Stimulated activated CD4-positive, alpha-beta T cell treated with anti-CD3 and anti-CD28 coated beads, Interleukin-4, amount 100 ng/mL, for 4 hours (primary cell): ENCODE measurements around the gene GLCCI1.

Experiments used
- DNase-seq, 2 experiments: peaks; one replicate each; pipeline ENCODE4 v3.0.0-alpha.2; 2020

Gene GLCCI1

GRCh38 chr7:7968544-7969305 lies at the start of gene GLCCI1:
TSS of gene GLCCI1 (plus strand) at chr7:7968796. CDS start at chr7:7969351, 555 bp downstream.
- peak; percentile 94 to 97 for DNase-seq

- no peak for DNase-seq
Observed at GRCh38 chr7:7919449-7919945, 49.1 kb upstream of the GLCCI1 start.

GRCh38 chr7:7920056-7920455 lies 48.5 kb upstream of the GLCCI1 start:
- DNase-seq = no peak

GRCh38 chr7:7920481-7920880 lies 48.1 kb upstream of the GLCCI1 start:
- DNase-seq = no peak

GRCh38 chr7:7921830-7922229 lies 46.8 kb upstream of the GLCCI1 start:
- DNase-seq = no peak

- DNase-seq = no peak
Observed at GRCh38 chr7:7922684-7923385, 45.8 kb upstream of the GLCCI1 start.

GRCh38 chr7:7923818-7924217 lies 44.8 kb upstream of the GLCCI1 start:
- no peak for DNase-seq

GRCh38 chr7:7924303-7924702 lies 44.3 kb upstream of the GLCCI1 start:
- no peak for DNase-seq

GRCh38 chr7:7931626-7932025 lies 37.0 kb upstream of the GLCCI1 start:
- DNase-seq = no peak

- DNase-seq = no peak
Observed at GRCh38 chr7:7932553-7932952, 36.0 kb upstream of the GLCCI1 start.

GRCh38 chr7:7933915-7934526 lies 34.6 kb upstream of the GLCCI1 start:
- DNase-seq = no peak

- no peak for DNase-seq
Observed at GRCh38 chr7:7934945-7935344, 33.7 kb upstream of the GLCCI1 start.

GRCh38 chr7:7938471-7938870 lies 30.1 kb upstream of the GLCCI1 start:
- DNase-seq = no peak

- DNase-seq = no peak
Observed at GRCh38 chr7:7943951-7944350, 24.6 kb upstream of the GLCCI1 start.

- peak; percentile 15 to 18 for DNase-seq
Observed at GRCh38 chr7:7944619-7945282, 23.8 kb upstream of the GLCCI1 start.

GRCh38 chr7:7946486-7946885 lies 22.1 kb upstream of the GLCCI1 start:
- DNase-seq = no peak

GRCh38 chr7:7948232-7948631 lies 20.4 kb upstream of the GLCCI1 start:
- no peak for DNase-seq

- DNase-seq = no peak
Observed at GRCh38 chr7:7953806-7954205, 14.8 kb upstream of the GLCCI1 start.

GRCh38 chr7:7956531-7957128 lies 12.0 kb upstream of the GLCCI1 start:
- DNase-seq = no peak

- no peak for DNase-seq
Observed at GRCh38 chr7:7957513-7957912, 11.1 kb upstream of the GLCCI1 start.

GRCh38 chr7:7959979-7960670 lies 8.5 kb upstream of the GLCCI1 start:
- DNase-seq = no peak

GRCh38 chr7:7962851-7963250 lies 5.7 kb upstream of the GLCCI1 start:
- no peak for DNase-seq
